Transverse colon (tissue), 4 donors: ENCODE data around the gene HNRNPR.
"Not testable (repeated sequence)": the region's sequence is repeated elsewhere in the genome, so short reads cannot be mapped to it uniquely, and the experiment has no call there.

Experiments used
- CTCF ChIP-seq, 5 experiments: fragments of 200-600 bp in 3 of 5; fragments of 450-650 bp in 2 of 5; sonication (generic) in 3 of 5; IDR thresholded peaks; 1 replicate in 2 of 5; 2 replicates in 3 of 5; pipeline ENCODE4 v1.5.1; 2016 to 2017; ENCODE audit warnings: antibody characterized with exemption in 5 of 5, inconsistent platforms in 3 of 5, mild to moderate bottlenecking in 2 of 5, moderate library complexity in 1 of 5
- EP300 ChIP-seq: sonication (generic); formaldehyde crosslinking; IDR thresholded peaks from one replicate; pipeline ENCODE4 v1.6.1; 2017; ENCODE audit warnings: antibody characterized with exemption, low read depth
- POLR2A ChIP-seq: fragments of 450-650 bp; IDR thresholded peaks from one replicate; pipeline ENCODE4 v1.6.1; 2016; ENCODE audit warnings: antibody characterized with exemption, mild to moderate bottlenecking, moderate library complexity
- POLR2AphosphoS5 ChIP-seq, 3 donors: sonication (generic); formaldehyde crosslinking; IDR thresholded peaks; one replicate each; pipeline ENCODE4 v1.6.1; 2016; ENCODE audit warnings: antibody characterized with exemption in 3 of 3

GRCh38 chr1:23374079-23374735, 30.1 kb upstream of the HNRNPR start:
- not testable (repeated sequence) for TF ChIP-seq CTCF (IDR thresholded peaks at IDR 0.05); POLR2A; POLR2AphosphoS5 (IDR thresholded peaks at IDR 0.05); EP300
